GM19023 (cell line): ENCODE data around the gene LDLRAD4.

Experiments
- ATAC-seq: cut with Tn5 transposase; IDR thresholded peaks from one replicate; pipeline ENCODE4 v1.9.1; 2021; ENCODE audit warnings: mild to moderate bottlenecking, moderate library complexity; ENCODE audit not compliant: unreplicated experiment

The LDLRAD4 gene

GRCh38 chr18:13620818-13621445, 402.4 kb downstream of the LDLRAD4 start:
- ATAC-seq, result no peak

DNA sequence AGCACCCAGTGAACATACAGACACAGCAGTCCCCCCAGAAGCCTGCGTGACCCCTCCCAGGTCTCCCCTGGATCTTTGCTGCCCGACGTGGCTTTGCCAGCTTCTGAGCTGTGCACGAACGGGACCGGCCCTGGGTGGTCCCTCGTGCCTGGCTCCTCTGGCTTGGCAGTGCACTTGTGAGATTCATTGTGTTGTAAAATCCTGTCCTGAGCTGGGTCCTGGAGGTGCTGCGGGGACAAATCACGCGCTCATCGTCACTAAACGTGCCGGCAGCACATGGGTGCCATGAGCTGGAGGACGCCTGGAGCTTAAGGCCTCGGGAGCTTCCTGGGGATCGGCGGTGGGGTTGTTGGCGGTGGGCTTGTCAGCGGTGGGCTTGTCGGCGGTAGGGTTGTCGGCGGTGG, 402.9 kb downstream of the LDLRAD4 start:
- ATAC-seq, result no peak

GRCh38 chr18:13621886-13622619, 403.5 kb downstream of the LDLRAD4 start:
- ATAC-seq, result no peak

- no peak for ATAC-seq
These were observed 404.2 kb downstream of the LDLRAD4 start for GRCh38 chr18:13622751-13623150.

DNA sequence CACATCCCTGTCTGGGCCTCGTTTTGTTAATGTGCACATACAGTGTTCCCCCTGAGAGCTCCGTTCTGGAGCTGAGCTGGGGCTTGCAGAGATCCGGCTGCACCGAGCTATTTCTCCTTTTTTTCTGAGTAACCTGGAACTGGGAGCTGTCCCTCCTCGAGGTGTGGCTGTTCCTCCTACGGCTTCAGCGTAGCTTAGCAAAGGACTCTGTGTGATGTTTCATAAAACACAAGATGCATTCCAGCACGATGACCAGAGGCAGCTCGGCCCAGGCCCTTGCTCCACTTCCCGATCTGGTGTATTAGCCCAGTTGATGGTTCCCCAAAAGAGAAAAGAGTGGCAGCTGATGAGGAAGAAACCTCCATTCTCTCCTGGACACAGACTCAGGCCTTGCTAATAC, 404.8 kb downstream of the LDLRAD4 start:
- ATAC-seq, result no peak

- ATAC-seq, result no peak
These were observed 405.3 kb downstream of the LDLRAD4 start for GRCh38 chr18:13623871-13624270.

DNA sequence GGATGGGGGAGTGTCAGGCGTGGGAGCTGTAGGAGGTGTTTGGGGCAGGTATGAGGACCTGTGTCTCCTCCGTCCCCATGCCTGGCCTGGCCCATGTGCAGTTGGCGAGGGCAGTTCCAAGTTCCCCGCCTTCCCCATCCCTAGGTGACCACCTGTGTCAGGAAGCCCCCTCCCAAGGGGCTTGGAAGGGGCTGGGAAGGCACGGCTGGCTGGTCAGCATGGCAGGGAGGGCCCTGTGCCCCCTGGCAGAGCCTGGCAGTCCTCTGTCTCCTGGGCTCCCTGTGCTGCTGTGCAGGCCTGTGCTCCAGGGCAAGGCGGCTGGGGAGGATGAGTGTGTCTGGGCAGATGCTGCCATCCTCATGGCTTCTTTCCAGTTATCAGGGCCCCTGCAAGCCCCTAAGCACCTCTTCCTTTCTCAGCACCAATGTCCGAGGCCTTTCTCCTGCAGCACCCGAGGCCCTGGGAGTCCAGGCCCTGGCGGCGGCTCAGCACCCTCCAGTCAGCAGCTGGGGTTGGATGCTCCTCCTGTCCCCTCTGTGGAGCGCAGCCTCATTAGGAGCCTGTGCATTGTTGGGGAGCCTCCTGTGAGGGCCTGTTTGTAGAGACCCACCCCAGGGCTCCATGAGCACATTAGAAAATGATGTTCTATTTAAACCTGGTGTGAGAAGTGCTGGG, 406.1 kb downstream of the LDLRAD4 start:
- ATAC-seq, result no peak

GRCh38 chr18:13625355-13625754, 406.8 kb downstream of the LDLRAD4 start:
- no peak for ATAC-seq

- no peak for ATAC-seq
These were observed 407.4 kb downstream of the LDLRAD4 start for GRCh38 chr18:13625843-13626543.

DNA sequence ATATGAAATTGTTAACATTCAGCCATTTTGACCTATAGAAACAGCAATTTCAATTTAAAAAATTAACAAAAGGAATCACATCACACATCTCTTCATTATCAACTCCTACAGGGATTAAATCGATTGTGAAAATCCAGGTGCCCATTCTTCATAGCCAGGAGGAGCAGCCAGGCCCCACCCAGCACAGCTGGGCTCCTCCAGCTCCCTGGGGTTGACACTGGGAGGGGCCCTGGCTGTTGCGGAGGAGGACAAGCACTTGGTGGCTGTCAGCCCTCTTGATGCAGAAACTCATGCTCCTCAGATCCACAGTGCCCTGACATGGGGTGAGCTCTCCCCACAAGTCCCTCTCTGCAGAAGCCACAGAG, 408.0 kb downstream of the LDLRAD4 start:
- no peak for ATAC-seq

DNA sequence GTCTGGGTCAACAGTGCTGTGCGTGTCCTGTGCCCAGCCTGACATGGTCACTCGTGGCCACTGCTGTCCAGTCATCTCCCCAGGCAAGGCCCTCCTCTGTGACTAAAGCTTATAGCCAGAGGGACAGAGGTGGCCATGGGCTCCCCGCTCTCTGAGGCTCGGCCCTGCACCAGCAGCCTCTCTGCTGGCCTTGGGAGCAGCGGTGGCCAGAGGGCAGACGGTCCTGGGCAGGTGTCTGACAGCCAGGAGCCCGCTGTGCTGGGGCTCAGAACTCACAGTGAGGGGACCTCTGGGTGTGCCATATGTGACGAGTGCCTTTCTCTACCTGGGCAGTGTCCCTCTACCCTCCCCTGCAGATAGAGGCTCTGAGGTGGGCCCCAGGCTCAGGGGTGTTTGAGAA, 409.1 kb downstream of the LDLRAD4 start:
- no peak for ATAC-seq

DNA sequence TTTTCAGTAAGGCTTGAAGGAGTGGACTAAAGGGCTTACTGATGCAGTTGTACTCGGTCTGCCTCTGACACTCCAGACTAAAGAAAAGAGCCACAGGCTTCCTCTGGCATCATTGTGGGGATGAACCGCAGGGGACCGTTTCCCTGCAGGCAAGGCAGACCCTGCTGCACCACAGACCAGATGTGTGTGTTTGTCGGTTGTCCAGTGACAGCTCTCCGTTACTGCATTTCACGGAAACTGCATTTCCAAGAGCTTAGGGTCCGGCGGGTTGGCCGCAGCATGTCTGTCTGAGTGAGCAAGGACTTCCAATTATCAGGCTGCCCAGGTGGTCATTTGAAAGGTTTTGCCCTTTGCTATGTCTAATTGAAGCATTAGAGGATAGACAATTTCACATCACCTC, 409.7 kb downstream of the LDLRAD4 start:
- ATAC-seq, result no peak

GRCh38 chr18:13629841-13630715, 411.5 kb downstream of the LDLRAD4 start:
- peak; percentile 78 for ATAC-seq

- ATAC-seq, result no peak
These were observed 412.2 kb downstream of the LDLRAD4 start for GRCh38 chr18:13630716-13631268.

GRCh38 chr18:13633700-13634099, 415.1 kb downstream of the LDLRAD4 start:
- ATAC-seq, result no peak

DNA sequence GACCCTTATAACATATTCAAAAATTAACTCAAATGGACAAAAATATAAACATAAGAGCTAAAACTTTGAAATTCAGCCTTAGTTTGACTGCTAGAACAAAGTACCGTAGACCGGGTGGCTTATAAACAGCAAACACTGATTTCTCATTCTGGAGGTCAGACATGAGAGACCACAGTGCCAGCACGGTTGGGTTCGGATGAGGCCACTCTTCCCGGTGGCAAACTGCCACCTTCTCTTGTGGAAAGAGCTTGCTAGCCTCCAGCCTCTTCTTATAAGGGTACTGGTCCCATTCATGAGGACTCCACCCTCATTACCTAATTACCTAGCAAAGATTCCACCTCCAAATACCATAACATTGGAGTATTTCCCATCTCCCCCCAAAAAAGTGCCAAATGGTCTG, 416.5 kb downstream of the LDLRAD4 start:
- no peak for ATAC-seq

DNA sequence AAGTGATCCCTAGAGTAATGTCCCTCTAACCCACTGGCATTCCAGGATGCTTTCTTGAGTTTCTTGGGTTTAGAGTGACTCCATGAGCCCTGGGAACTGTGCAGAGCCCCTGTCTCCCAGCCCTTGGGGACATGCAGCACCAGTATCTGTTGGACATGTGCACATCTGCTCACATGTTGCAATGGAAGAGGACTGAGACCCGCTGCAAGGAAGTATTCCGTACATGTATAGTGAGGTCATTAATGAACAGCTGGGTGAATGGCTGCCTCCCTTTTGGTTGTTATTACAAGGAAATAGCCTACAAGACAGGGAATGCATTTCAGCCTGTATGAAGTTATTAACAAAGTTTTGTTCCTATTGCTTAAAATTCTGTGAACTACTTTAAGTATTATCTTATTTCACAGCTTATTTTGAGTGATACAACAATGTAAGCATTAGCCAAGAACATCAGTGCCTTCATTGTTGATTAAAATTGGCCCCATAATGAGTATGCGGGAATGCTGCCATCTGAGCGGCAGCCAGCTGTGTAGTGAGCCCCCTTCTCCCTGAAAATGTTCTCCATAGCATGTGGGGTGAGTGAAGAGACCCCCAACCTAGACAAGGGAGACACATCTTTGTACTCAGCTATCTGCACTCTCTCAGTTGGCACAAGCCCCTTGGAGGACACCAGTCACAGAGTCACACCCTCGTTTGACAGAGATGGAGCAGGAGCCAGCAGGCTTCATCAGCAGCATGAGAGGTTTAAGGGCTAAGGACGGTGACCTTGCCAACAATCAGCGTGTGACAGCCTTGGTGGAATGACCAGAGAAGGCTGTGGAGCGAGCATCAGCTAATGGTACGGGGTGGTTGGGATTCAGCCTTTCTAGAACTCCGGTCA, 420.4 kb downstream of the LDLRAD4 start:
- ATAC-seq, result no peak

DNA sequence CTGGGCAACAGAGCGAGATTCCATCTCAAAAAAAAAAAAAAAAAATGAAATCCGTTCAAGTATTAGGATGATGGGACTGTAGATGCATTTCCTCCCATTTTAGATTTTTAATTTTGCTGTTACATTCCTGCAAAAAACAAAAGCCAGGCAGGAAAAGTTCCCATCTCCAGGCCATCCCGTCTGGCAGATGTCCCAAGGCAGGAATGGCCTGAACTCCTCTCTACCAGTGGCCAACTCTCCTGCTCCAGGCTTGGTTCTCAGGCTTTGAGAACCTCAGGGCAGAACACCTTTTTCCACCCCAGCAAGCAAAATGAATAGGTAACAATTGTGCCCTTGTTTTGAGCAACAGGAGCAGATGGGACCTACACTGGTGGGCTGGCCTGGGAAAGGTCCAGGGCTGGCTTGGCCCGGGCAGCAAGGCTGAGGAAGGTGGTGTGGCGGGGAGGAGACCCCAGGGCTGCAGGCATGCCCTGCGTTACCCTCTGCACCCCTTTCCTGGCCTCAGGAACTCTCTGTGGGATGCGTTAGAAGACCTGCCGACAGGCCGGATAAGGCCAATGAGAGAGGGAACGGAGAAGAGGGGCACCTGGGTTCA, 421.8 kb downstream of the LDLRAD4 start:
- no peak for ATAC-seq
